Stimulated activated CD4-positive, alpha-beta T cell treated with anti-CD3 and anti-CD28 coated beads, Interleukin-1b, Interleukin-23, amount 100 ng/mL, for 24 hours (primary cell): ENCODE data around the gene PFDN2.
A peak's percentile ranks its signal among the peaks of the same experiment; 100 is the strongest.

ENCODE experiments used
- DNase-seq, 4 experiments: peaks; one replicate each; pipeline ENCODE4 v3.0.0-alpha.2; 2020; ENCODE audit warnings: low read depth in 4 of 4, low spot score in 1 of 4

Gene PFDN2

GRCh38 chr1:161117759-161118581, at the start of gene PFDN2, which contains the start of gene NIT1:
Gene PFDN2, minus strand, starts transcription at chr1:161118037. Its CDS starts 11 bp downstream, at chr1:161118026.
Gene NIT1, plus strand, starts transcription at chr1:161118105. Its CDS starts 72 bp downstream, at chr1:161118177.
- peak; percentile 66 to 85 (median 74) for DNase-seq

- no peak for DNase-seq
Observed at GRCh38 chr1:161166669-161167548, 49.1 kb upstream of the PFDN2 start.

GRCh38 chr1:161165742-161166668, 48.2 kb upstream of the PFDN2 start, which contains the start of gene PPOX:
Gene PPOX, plus strand, starts transcription at chr1:161166426. Its CDS starts 422 bp downstream, at chr1:161166848.
- DNase-seq = peak; percentile 71 to 90 (median 82)

- DNase-seq = no peak
Observed at GRCh38 chr1:161164901-161165610, 47.2 kb upstream of the PFDN2 start.

GRCh38 chr1:161163793-161164192, 46.0 kb upstream of the PFDN2 start:
- DNase-seq = no peak

GRCh38 chr1:161162806-161163205, 45.0 kb upstream of the PFDN2 start:
- no peak for DNase-seq

- DNase-seq = no peak
Observed at GRCh38 chr1:161162052-161162451, 44.2 kb upstream of the PFDN2 start.

- no peak for DNase-seq
Observed at GRCh38 chr1:161161652-161162051, 43.8 kb upstream of the PFDN2 start.

GRCh38 chr1:161160671-161161145, 42.9 kb upstream of the PFDN2 start:
- no peak for DNase-seq

GRCh38 chr1:161159913-161160243, 42.0 kb upstream of the PFDN2 start:
- no peak for DNase-seq

- peak; percentile 79 to 89 (median 84) for DNase-seq
Observed at GRCh38 chr1:161159087-161159912, 41.5 kb upstream of the PFDN2 start, which contains the start of gene USP21. Gene USP21, plus strand, starts transcription at chr1:161159500. Its CDS starts 1,141 bp downstream, at chr1:161160641.

GRCh38 chr1:161158316-161159010, 40.6 kb upstream of the PFDN2 start:
- DNase-seq = no peak

GRCh38 chr1:161157867-161158266, 40.0 kb upstream of the PFDN2 start:
- no peak for DNase-seq

- DNase-seq = peak in 3 of 4 experiments; percentile 54 to 62 (median 62)
Observed at GRCh38 chr1:161153682-161154337, 36.0 kb upstream of the PFDN2 start, which contains the start of gene UFC1. Gene UFC1, plus strand, starts transcription at chr1:161153978. Its CDS starts 20 bp downstream, at chr1:161153998.

GRCh38 chr1:161153176-161153575, 35.3 kb upstream of the PFDN2 start:
- no peak for DNase-seq

GRCh38 chr1:161145832-161146231, 28.0 kb upstream of the PFDN2 start:
- DNase-seq = no peak

- DNase-seq = no peak
Observed at GRCh38 chr1:161140755-161141400, 23.0 kb upstream of the PFDN2 start.
